Tibial nerve (tissue), 4 donors: ENCODE data around the gene GRM7. TPM values are rescaled to one million over a fixed set of nuclear protein-coding genes. Genes with fewer than 3 reads are reported as not detected.

Source experiments
- DNase-seq, 2 donors: peaks; one replicate each; pipeline ENCODE4 v3.0.0-alpha.2; 2019; ENCODE audit warnings: low spot score in 2 of 2
- H3K27ac ChIP-seq, 4 donors: fragments of 200-600 bp; sonication (generic) in 3 of 4; one replicate each; pipeline ENCODE4 v1.5.1; 2017 to 2019; ENCODE audit warnings: mild to moderate bottlenecking in 1 of 4
- H3K27me3 ChIP-seq, 2 donors: fragments of 200-600 bp; sonication (generic) in 1 of 2; one replicate each; pipeline versions ENCODE4 v1.5.1 to v1.6.0; 2017 to 2019
- H3K36me3 ChIP-seq, 3 donors: fragments of 200-600 bp; sonication (generic); one replicate each; pipeline ENCODE4 v1.5.1; 2018 to 2019
- H3K4me1 ChIP-seq, 4 donors: fragments of 200-600 bp; sonication (generic) in 3 of 4; one replicate each; pipeline ENCODE4 v1.5.1; 2017 to 2019
- H3K4me3 ChIP-seq, 4 donors: fragments of 200-600 bp; sonication (generic) in 3 of 4; one replicate each; pipeline ENCODE4 v1.5.1; 2017 to 2019; ENCODE audit warnings: mild to moderate bottlenecking in 1 of 4, moderate library complexity in 1 of 4
- H3K9me3 ChIP-seq, 4 donors: fragments of 200-600 bp; sonication (generic) in 3 of 4; one replicate each; pipeline ENCODE4 v1.5.1; 2017 to 2019
- EP300 ChIP-seq, 2 donors: sonication (generic); formaldehyde crosslinking; IDR thresholded peaks; one replicate each; pipeline ENCODE4 v1.6.1; 2017; ENCODE audit warnings: antibody characterized with exemption in 2 of 2, mild to moderate bottlenecking in 1 of 2
- POLR2A ChIP-seq, 2 donors: fragments of 450-650 bp; IDR thresholded peaks; one replicate each; pipeline ENCODE4 v1.6.1; 2017; ENCODE audit warnings: antibody characterized with exemption in 2 of 2, mild to moderate bottlenecking in 2 of 2, moderate library complexity in 2 of 2
- WGBS, 2 donors: methylation state at CpG; one replicate each; pipeline ENCODE4 v1.1.5; 2018; 5-methylcytosine and 5-hydroxymethylcytosine counted together
- total RNA-seq, 4 donors: library from RNA; depleted of rRNA; stranded (reverse); fragments of >200 nt; gene quantifications; one replicate each; pipeline ENCODE4 v1.1.0, GENCODE V29; 2016
- TF ChIP-seq, protein P1 (sequence below), 5 experiments: fragments of 200-600 bp in 3 of 5; fragments of 450-650 bp in 2 of 5; sonication (generic) in 3 of 5; IDR thresholded peaks; one replicate each; pipeline ENCODE4 v1.5.1; 2016 to 2019; ENCODE audit warnings: antibody characterized with exemption in 5 of 5, mild to moderate bottlenecking in 3 of 5, moderate library complexity in 2 of 5

Gene GRM7
- total RNA-seq, 4 donors from 2014 or later: 0.22 to 0.84 TPM; not detected in 2

DNA sequence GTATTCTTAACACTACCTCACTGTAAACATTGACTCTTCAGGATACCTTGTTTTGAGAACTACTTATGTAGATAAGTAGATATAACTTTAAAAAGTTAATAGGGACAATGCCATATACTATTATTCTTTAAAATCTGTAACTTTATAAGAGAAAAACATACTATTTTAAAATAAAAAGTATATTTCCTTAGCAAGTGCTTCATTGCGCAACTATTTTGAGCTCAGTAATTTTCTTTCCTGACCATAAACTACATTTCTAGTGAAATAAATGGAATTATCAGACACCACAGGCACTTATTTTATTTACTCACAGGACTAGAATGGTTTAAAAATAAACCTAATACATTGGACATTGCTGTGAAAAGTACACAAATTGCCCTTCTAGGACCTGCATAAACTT, 876.3 kb downstream of the GRM7 start:
- Histone ChIP-seq H3K9me3 (no peaks in the 10 kb centered on the region), H3K27ac (no peak overlapping the region), H3K36me3 (no peaks in the 10 kb centered on the region), H3K4me1 (no peaks in the 10 kb centered on the region), H3K4me3 (no peak overlapping the region), H3K27me3 (no peaks in the 10 kb centered on the region)
- no peak for DNase-seq
- WGBS, 2 donors: 97 to 98% methylated on average over 1 of the region's 1 CpG
- TF ChIP-seq, protein P1, sequence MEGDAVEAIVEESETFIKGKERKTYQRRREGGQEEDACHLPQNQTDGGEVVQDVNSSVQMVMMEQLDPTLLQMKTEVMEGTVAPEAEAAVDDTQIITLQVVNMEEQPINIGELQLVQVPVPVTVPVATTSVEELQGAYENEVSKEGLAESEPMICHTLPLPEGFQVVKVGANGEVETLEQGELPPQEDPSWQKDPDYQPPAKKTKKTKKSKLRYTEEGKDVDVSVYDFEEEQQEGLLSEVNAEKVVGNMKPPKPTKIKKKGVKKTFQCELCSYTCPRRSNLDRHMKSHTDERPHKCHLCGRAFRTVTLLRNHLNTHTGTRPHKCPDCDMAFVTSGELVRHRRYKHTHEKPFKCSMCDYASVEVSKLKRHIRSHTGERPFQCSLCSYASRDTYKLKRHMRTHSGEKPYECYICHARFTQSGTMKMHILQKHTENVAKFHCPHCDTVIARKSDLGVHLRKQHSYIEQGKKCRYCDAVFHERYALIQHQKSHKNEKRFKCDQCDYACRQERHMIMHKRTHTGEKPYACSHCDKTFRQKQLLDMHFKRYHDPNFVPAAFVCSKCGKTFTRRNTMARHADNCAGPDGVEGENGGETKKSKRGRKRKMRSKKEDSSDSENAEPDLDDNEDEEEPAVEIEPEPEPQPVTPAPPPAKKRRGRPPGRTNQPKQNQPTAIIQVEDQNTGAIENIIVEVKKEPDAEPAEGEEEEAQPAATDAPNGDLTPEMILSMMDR (IDR thresholded peaks at IDR 0.05): no peak
- TF ChIP-seq EP300 (IDR thresholded peaks at IDR 0.05) (no peak), POLR2A (IDR thresholded peaks at IDR 0.05) (no peak)

DNA sequence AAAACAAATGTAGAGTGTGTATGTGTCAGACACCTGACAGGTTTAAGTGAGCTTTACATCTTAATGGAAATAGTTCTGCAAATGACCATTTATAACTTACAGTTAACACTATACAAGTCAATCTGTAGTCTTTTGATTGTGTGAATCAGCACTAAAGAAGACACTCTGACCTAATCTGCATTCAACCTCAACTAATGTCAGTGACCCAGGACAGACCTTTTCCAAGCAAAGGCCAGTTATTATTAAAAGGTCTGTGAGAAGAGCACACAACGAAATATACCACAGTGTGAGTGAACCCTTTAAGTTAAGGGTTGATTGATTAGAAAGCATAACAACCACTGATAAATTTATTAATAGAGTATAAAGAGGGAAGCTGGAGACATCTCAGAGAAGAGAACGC, 878.8 kb downstream of the GRM7 start:
- TF ChIP-seq, protein P1 (IDR thresholded peaks at IDR 0.05): no peak
- TF ChIP-seq EP300 (IDR thresholded peaks at IDR 0.05) (no peak), POLR2A (IDR thresholded peaks at IDR 0.05) (no peak)
- Histone ChIP-seq H3K4me3 (no peak overlapping the region), H3K4me1 (no peaks in the 10 kb centered on the region), H3K36me3 (no peaks in the 10 kb centered on the region), H3K9me3 (no peaks in the 10 kb centered on the region), H3K27me3 (no peaks in the 10 kb centered on the region), H3K27ac (no peak overlapping the region)
- no peak for DNase-seq
- WGBS, 2 donors: 80 to 85% methylated on average over 2 of the region's 2 CpGs

DNA sequence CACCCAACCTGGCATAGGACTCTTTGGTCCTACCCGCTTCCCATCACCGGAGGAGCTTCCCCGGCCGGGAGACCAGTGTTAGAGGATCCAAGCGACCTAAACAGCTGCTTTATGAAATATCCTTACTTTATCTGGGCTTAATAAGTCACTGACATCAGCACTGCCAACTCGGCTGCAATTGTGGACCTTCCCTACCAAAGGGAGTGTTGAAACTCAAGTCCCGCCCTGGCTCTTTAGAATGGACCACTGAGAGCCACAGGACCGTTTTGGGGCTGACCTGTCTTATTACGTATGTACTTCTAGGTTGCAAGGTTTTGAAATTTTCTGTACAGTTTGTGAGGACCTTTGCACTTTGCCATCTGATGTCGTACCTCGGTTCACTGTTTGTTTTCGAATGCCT, 879.5 kb downstream of the GRM7 start:
- WGBS, 2 donors: 85 to 87% methylated on average over 12 of the region's 12 CpGs
- H3K27ac ChIP-seq: no peak overlapping the region
- no peak overlapping the region for H3K4me3 ChIP-seq
- no peaks in the 10 kb centered on the region for H3K9me3 ChIP-seq
- no peak for TF ChIP-seq POLR2A (IDR thresholded peaks at IDR 0.05)
- TF ChIP-seq, protein P1 (IDR thresholded peaks at IDR 0.05): no peak
- no peak for TF ChIP-seq EP300 (IDR thresholded peaks at IDR 0.05)
- no peaks in the 10 kb centered on the region for H3K27me3 ChIP-seq
- H3K4me1 ChIP-seq: no peaks in the 10 kb centered on the region
- no peak for DNase-seq
- H3K36me3 ChIP-seq: no peaks in the 10 kb centered on the region

DNA sequence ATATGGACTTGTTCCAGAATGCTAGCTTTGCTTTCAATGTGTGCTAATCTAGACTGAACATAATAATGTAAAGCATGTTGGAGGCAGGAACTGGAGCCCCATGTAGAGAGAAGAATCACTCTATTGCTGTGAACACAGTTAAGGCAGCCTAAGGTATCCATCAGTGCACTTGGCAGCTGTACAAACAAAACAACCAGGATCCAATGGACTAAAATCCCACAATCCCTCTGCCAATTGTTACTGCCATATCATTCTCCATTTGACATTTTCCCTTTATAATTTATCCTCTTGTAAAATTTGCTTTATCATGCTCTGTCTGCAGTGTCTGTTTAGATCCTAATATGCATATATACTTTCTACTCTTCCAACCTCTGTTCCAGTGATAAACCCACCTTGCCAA, 883.9 kb downstream of the GRM7 start:
- H3K27ac ChIP-seq: no peak overlapping the region
- H3K36me3 ChIP-seq: no peaks in the 10 kb centered on the region
- TF ChIP-seq, protein P1 (IDR thresholded peaks at IDR 0.05): no peak
- no peak for TF ChIP-seq POLR2A (IDR thresholded peaks at IDR 0.05)
- no peak for TF ChIP-seq EP300 (IDR thresholded peaks at IDR 0.05)
- H3K27me3 ChIP-seq: no peaks in the 10 kb centered on the region
- no peaks in the 10 kb centered on the region for H3K9me3 ChIP-seq
- no peaks in the 10 kb centered on the region for H3K4me1 ChIP-seq
- H3K4me3 ChIP-seq: no peak overlapping the region
- no peak for DNase-seq

DNA sequence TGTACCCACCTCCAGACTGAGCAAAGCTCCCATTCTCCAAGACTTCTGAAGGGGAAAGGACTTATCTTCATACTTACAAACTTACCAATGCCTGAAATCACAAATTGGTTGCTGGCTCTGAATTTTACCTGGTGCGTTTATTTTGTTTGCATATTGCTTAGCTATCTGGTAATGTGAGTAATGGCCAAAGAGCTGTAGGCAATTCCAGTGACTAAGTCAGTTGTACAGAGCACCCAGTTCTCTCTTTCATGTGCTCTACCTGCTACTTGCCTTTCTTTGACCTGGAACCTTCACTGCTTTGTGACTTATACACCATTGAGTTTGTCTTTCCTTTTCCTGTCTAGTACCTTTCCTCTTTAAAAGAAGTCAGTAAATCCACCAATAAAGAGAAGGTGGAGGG, 884.8 kb downstream of the GRM7 start:
- no peak overlapping the region for H3K27ac ChIP-seq
- TF ChIP-seq POLR2A (IDR thresholded peaks at IDR 0.05) (no peak), EP300 (IDR thresholded peaks at IDR 0.05) (no peak)
- TF ChIP-seq, protein P1 (IDR thresholded peaks at IDR 0.05): no peak
- no peak overlapping the region for H3K4me3 ChIP-seq
- no peaks in the 10 kb centered on the region for H3K4me1 ChIP-seq
- 83 to 92% methylated on average over 1 of the region's 1 CpG for WGBS, 2 donors
- no peaks in the 10 kb centered on the region for H3K36me3 ChIP-seq
- no peaks in the 10 kb centered on the region for H3K27me3 ChIP-seq
- DNase-seq: no peak
- no peaks in the 10 kb centered on the region for H3K9me3 ChIP-seq
